OCI-LY1 (cell line): ENCODE results near the gene TSPAN4.

Experiments used
- H2AFZ ChIP-seq: fragments of 200-600 bp; sonication (generic), shearing (Covaris generic); 2 replicates; pipeline ENCODE4 v1.6.0; 2014; ENCODE audit warnings: antibody characterized with exemption, mild to moderate bottlenecking, low read length
- H3F3A ChIP-seq: fragments of 200-600 bp; sonication (generic), shearing (Covaris generic); 2 replicates; pipeline ENCODE4 v1.6.0; 2014; ENCODE audit warnings: mild to moderate bottlenecking, antibody characterized with exemption, low read length, moderate library complexity; ENCODE audit not compliant: insufficient read depth
- H3K27ac ChIP-seq: fragments of 200-600 bp; sonication (generic); 2 replicates; pipeline ENCODE4 v1.5.1; 2014; ENCODE audit warnings: low read length, mixed run types, mild to moderate bottlenecking, low read depth; ENCODE audit not compliant: poor library complexity, severe bottlenecking
- H3K27me3 ChIP-seq: fragments of 200-600 bp; sonication (generic); 2 replicates; pipeline ENCODE4 v1.6.0; 2014; ENCODE audit warnings: antibody characterized with exemption, mild to moderate bottlenecking, low read length, moderate library complexity; ENCODE audit not compliant: insufficient read depth
- H3K36me3 ChIP-seq: fragments of 200-600 bp; sonication (generic); 2 replicates; pipeline ENCODE4 v1.6.1; 2014; ENCODE audit warnings: mild to moderate bottlenecking, antibody characterized with exemption, low read length, moderate library complexity, mixed read lengths; ENCODE audit not compliant: insufficient read depth
- H3K4me1 ChIP-seq: fragments of 200-600 bp; sonication (generic); 2 replicates; pipeline ENCODE4 v1.5.1; 2014; ENCODE audit warnings: mild to moderate bottlenecking, low read length, moderate library complexity; ENCODE audit not compliant: insufficient read depth, severe bottlenecking
- H3K4me2 ChIP-seq: fragments of 200-600 bp; sonication (generic), shearing (Covaris generic); 2 replicates; pipeline ENCODE4 v1.6.1; 2014; ENCODE audit warnings: low read length
- H3K4me3 ChIP-seq: fragments of 200-600 bp; sonication (generic); 2 replicates; pipeline ENCODE4 v1.5.1; 2014; ENCODE audit warnings: low read length, low read depth, mild to moderate bottlenecking, mixed read lengths; ENCODE audit not compliant: poor library complexity, severe bottlenecking
- H3K79me2 ChIP-seq: fragments of 200-600 bp; shearing (Covaris generic); 2 replicates; pipeline ENCODE4 v1.6.1; 2016; ENCODE audit warnings: mixed run types, low read length, mixed read lengths; ENCODE audit not compliant: insufficient read depth
- H3K9ac ChIP-seq: fragments of 200-600 bp; sonication (generic), shearing (Covaris generic); 2 replicates; pipeline ENCODE4 v1.6.1; 2014; ENCODE audit warnings: mild to moderate bottlenecking, low read length, mixed read lengths
- H3K9me2 ChIP-seq: fragments of 200-600 bp; sonication (generic), shearing (Covaris generic); 2 replicates; pipeline ENCODE4 v1.6.1; 2014; ENCODE audit warnings: low read depth, mild to moderate bottlenecking, low read length, mixed read lengths
- H3K9me3 ChIP-seq: fragments of 200-600 bp; shearing (Covaris generic); 2 replicates; pipeline ENCODE4 v1.6.1; 2014; ENCODE audit warnings: low read length, mixed read lengths
- H4K20me1 ChIP-seq: fragments of 200-600 bp; sonication (generic), shearing (Covaris generic); 2 replicates; pipeline ENCODE4 v1.6.0; 2016; ENCODE audit warnings: mild to moderate bottlenecking, low read length; ENCODE audit not compliant: insufficient read depth
- CTCF ChIP-seq: fragments of 200-600 bp; sonication (generic), shearing (Covaris generic); IDR thresholded peaks from 2 replicates; pipeline ENCODE4 v1.5.1; 2017; ENCODE audit warnings: mild to moderate bottlenecking, antibody characterized with exemption, low read length, moderate library complexity, mixed read lengths
- EZH2 ChIP-seq: fragments of 200-600 bp; sonication (generic), shearing (Covaris generic); IDR thresholded peaks from 2 replicates; pipeline ENCODE4 v1.8.0; 2017; ENCODE audit warnings: borderline replicate concordance, mixed run types, mild to moderate bottlenecking, antibody characterized with exemption, low read length, moderate library complexity, mixed read lengths

TSPAN4 gene

GRCh38 chr11:883527-883926, 40.9 kb downstream of the TSPAN4 start:
- no peaks in the 10 kb centered on the region for H3K9me2 ChIP-seq
- no peaks in the 10 kb centered on the region for H3K79me2 ChIP-seq
- H3K4me3 ChIP-seq = no peak overlapping the region
- no peak overlapping the region for H3K27ac ChIP-seq
- no peaks in the 10 kb centered on the region for H4K20me1 ChIP-seq
- no peaks in the 10 kb centered on the region for H3F3A ChIP-seq
- H3K27me3 ChIP-seq = no peaks in the 10 kb centered on the region
- no peak overlapping the region for H3K4me2 ChIP-seq
- H3K36me3 ChIP-seq = peaks cover 13% of the 10 kb centered on the region; the same call in 1 of the 2 replicates
- TF ChIP-seq EZH2 (no peak), CTCF (no peak)
- H3K4me1 ChIP-seq = no peaks in the 10 kb centered on the region
- H3K9me3 ChIP-seq = no peaks in the 10 kb centered on the region
- no peak overlapping the region for H2AFZ ChIP-seq
- H3K9ac ChIP-seq = no peak overlapping the region

GRCh38 chr11:884578-885070, 42.0 kb downstream of the TSPAN4 start:
- no peaks in the 10 kb centered on the region for H3K4me1 ChIP-seq
- H3K4me3 ChIP-seq = no peak overlapping the region
- H3K9ac ChIP-seq = no peak overlapping the region
- no peaks in the 10 kb centered on the region for H3K27me3 ChIP-seq
- H2AFZ ChIP-seq = no peak overlapping the region
- TF ChIP-seq EZH2 (no peak), CTCF (no peak)
- H3K27ac ChIP-seq = no peak overlapping the region
- H3K79me2 ChIP-seq = no peaks in the 10 kb centered on the region
- no peaks in the 10 kb centered on the region for H3K9me3 ChIP-seq
- no peaks in the 10 kb centered on the region for H3K9me2 ChIP-seq
- no peaks in the 10 kb centered on the region for H4K20me1 ChIP-seq
- H3K4me2 ChIP-seq = no peak overlapping the region
- no peaks in the 10 kb centered on the region for H3F3A ChIP-seq
- peaks cover 13% of the 10 kb centered on the region; the same call in 1 of the 2 replicates for H3K36me3 ChIP-seq

GRCh38 chr11:886568-886967, 43.9 kb downstream of the TSPAN4 start:
- H3K4me1 ChIP-seq = peaks cover 7% of the 10 kb centered on the region
- H3K9me3 ChIP-seq = no peaks in the 10 kb centered on the region
- H3K27me3 ChIP-seq = no peaks in the 10 kb centered on the region
- no peak overlapping the region for H3K4me3 ChIP-seq
- no peak overlapping the region for H3K4me2 ChIP-seq
- no peak overlapping the region for H2AFZ ChIP-seq
- H3K36me3 ChIP-seq = 0 out of 2 replicates have a peak, but pooled peaks cover 6% of the 10 kb centered on the region
- H3F3A ChIP-seq = no peaks in the 10 kb centered on the region
- H3K79me2 ChIP-seq = no peaks in the 10 kb centered on the region
- TF ChIP-seq CTCF = no peak
- no peak for TF ChIP-seq EZH2
- H4K20me1 ChIP-seq = no peaks in the 10 kb centered on the region
- H3K27ac ChIP-seq = no peak overlapping the region
- H3K9me2 ChIP-seq = no peaks in the 10 kb centered on the region
- no peak overlapping the region for H3K9ac ChIP-seq
